ENCODE data around the gene JAKMIP2. TPM values are rescaled to one million over a fixed set of nuclear protein-coding genes. Genes with fewer than 3 reads are reported as not detected.

Gene JAKMIP2
- total and polyA plus RNA-seq, 10 of the 15 experiments (the other 5 are each of a cell fraction or from before 2014, with no cell fraction given), result 0.51 to 1.8 (median 0.89) TPM

DNA sequence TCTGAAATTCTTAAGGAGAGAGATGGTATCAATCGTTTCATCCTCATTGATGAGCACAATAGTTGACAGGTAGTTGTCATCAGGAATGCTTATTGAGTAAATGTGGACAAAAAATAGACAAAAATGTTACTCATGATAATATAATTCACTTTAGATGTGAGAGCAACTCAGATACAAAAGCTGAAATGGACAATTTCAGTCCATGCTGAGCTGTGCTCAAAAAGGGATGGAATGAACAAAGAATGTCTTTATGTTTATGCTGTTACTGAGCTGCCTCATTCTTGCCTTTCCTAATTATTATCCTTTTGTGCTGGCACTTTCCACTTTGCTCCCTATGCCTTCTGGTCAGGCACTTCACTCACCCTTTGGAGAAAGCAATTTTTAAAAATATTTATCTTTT is 49.5 kb downstream of the JAKMIP2 start:
- CTCF ChIA-PET, result no interaction called here
- H2AFZ ChIP-seq (ENCODE audit: control insufficient read depth, low read depth, low read length), result no peak overlapping the region
- in situ Hi-C loops (cut with MboI) (no loop called here), intact Hi-C loops (cut with micrococcal nuclease; ENCODE audit: unreplicated experiment) (no loop called here)
- H4K20me1 ChIP-seq (ENCODE audit: control insufficient read depth, insufficient read depth), result no peaks in the 10 kb centered on the region
- no peak overlapping the region for H3K9ac ChIP-seq (ENCODE audit: control insufficient read depth, insufficient read depth, low read length)
- DNase-seq (ENCODE audit: low read depth, low spot score), result no peak
- TF ChIP-seq ZNF622 (IDR thresholded peaks at IDR 0.05) (no peak), RAD21 (IDR thresholded peaks at IDR 0.05; ENCODE audit: insufficient read depth, low read depth, low read length) (no peak), SMAD5 (IDR thresholded peaks at IDR 0.05; ENCODE audit: low read depth) (no peak), CBX3 (IDR thresholded peaks at IDR 0.05; ENCODE audit: borderline replicate concordance, low read depth) (no peak), SP1 (IDR thresholded peaks at IDR 0.05; ENCODE audit: low read depth, low read length) (no peak), CEBPB (IDR thresholded peaks at IDR 0.05; ENCODE audit: borderline replicate concordance in 1 of 2, low read depth in 2 of 2, low read length in 2 of 2) (no peak)
- TF ChIP-seq, protein P1, sequence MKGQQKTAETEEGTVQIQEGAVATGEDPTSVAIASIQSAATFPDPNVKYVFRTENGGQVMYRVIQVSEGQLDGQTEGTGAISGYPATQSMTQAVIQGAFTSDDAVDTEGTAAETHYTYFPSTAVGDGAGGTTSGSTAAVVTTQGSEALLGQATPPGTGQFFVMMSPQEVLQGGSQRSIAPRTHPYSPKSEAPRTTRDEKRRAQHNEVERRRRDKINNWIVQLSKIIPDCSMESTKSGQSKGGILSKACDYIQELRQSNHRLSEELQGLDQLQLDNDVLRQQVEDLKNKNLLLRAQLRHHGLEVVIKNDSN (IDR thresholded peaks at IDR 0.05; ENCODE audit: borderline replicate concordance, extremely low read length, insufficient read depth, low read depth, low read length), result no peak
- no peak for FAIRE-seq
- no peaks in the 10 kb centered on the region for H3K9me3 ChIP-seq (replicated peaks; ENCODE audit: control insufficient read depth, insufficient read depth, low read length)
- POLR2A ChIA-PET, result no interaction called here
- no TSS peak for BruUV-seq (replicated peaks)
- RAD21 ChIA-PET (ENCODE audit: unreplicated experiment), result no interaction called here
- WGBS (ENCODE audit: insufficient coverage, insufficient replicate concordance, low lambda C conversion rate, missing lambda C conversion rate), result 35% methylated on average over 1 of the region's 1 CpG
- no peak for ATAC-seq
- no peaks in the 10 kb centered on the region for H3K79me2 ChIP-seq (ENCODE audit: control insufficient read depth, insufficient read depth, low read length)
- H3K4me1 ChIP-seq (ENCODE audit: control insufficient read depth, insufficient read depth, low read length), result no peaks in the 10 kb centered on the region
- SMC1A ChIA-PET (ENCODE audit: uncharacterized antibody, unreplicated experiment), result no interaction called here
- H3K36me3 ChIP-seq (ENCODE audit: control insufficient read depth in 2 of 2, insufficient read depth in 2 of 2, low read length in 1 of 2), result no peaks in the 10 kb centered on the region
- no peaks in the 10 kb centered on the region for H3K27me3 ChIP-seq (replicated peaks in 1 of 2; ENCODE audit: control insufficient read depth in 2 of 2, insufficient read depth in 2 of 2, low read length in 1 of 2)
- no peak overlapping the region for H3K4me3 ChIP-seq
- no peak overlapping the region for H3K27ac ChIP-seq (ENCODE audit: control insufficient read depth, insufficient read depth)
- no peak overlapping the region for H3K4me2 ChIP-seq (ENCODE audit: control insufficient read depth, insufficient read depth)

DNA sequence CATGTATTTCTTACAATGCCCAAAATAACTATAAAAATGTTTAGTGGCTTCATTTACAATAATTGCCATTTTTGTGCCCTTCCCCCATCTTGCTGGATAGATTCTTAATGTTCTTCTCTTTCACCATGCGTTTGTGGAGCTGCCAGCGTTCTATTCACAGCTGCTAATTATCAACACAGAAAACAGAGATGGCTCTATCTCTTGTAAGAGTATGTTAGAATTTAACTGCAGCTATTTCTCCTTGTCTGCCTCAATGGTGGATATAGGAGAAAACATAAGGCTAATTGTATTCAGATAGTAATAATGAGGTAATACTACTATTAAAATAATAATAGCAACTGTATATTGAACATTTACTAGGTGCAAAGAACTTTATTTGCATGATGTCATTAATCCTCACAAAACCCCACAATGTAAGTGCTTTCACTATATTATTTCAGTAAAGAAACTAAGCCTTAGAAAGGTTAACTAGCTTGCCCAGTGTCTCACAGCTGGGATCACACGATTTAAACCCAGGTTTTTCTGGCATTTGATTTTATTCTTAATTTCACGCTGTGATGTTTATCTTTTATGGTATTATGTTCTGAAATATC is 50.1 kb downstream of the JAKMIP2 start:
- ChIA-PET SMC1A (ENCODE audit: uncharacterized antibody, unreplicated experiment) (no interaction called here), CTCF (interaction anchor here (1.4 kb wide), 1 partner anchor 9 kb away, joined by 3 read pairs; no protein-coding TSS in a partner anchor), RAD21 (ENCODE audit: unreplicated experiment) (no interaction called here), POLR2A (no interaction called here)
- H4K20me1 ChIP-seq (ENCODE audit: control insufficient read depth, insufficient read depth), result no peaks in the 10 kb centered on the region
- no TSS peak for BruUV-seq (replicated peaks)
- DNase-seq (ENCODE audit: low read depth, low spot score) (no peak), FAIRE-seq (no peak), ATAC-seq (no peak)
- H3K4me3 ChIP-seq, result no peak overlapping the region
- H3K4me2 ChIP-seq (ENCODE audit: control insufficient read depth, insufficient read depth), result no peak overlapping the region
- no peak overlapping the region for H3K9ac ChIP-seq (ENCODE audit: control insufficient read depth, insufficient read depth, low read length)
- WGBS (ENCODE audit: insufficient coverage, insufficient replicate concordance, low lambda C conversion rate, missing lambda C conversion rate), result 15% methylated on average over 4 of the region's 4 CpGs
- in situ Hi-C loops (cut with MboI), result no loop called here
- no peaks in the 10 kb centered on the region for H3K4me1 ChIP-seq (ENCODE audit: control insufficient read depth, insufficient read depth, low read length)
- H3K27ac ChIP-seq (ENCODE audit: control insufficient read depth, insufficient read depth), result no peak overlapping the region
- H3K79me2 ChIP-seq (ENCODE audit: control insufficient read depth, insufficient read depth, low read length), result no peaks in the 10 kb centered on the region
- intact Hi-C loops (cut with micrococcal nuclease; ENCODE audit: unreplicated experiment), result no loop called here
- H3K36me3 ChIP-seq (ENCODE audit: control insufficient read depth in 2 of 2, insufficient read depth in 2 of 2, low read length in 1 of 2), result no peaks in the 10 kb centered on the region
- H3K27me3 ChIP-seq (replicated peaks in 1 of 2; ENCODE audit: control insufficient read depth in 2 of 2, insufficient read depth in 2 of 2, low read length in 1 of 2), result no peaks in the 10 kb centered on the region
- H3K9me3 ChIP-seq (replicated peaks; ENCODE audit: control insufficient read depth, insufficient read depth, low read length), result no peaks in the 10 kb centered on the region
- H2AFZ ChIP-seq (ENCODE audit: control insufficient read depth, low read depth, low read length), result no peak overlapping the region
- no peak for TF ChIP-seq RB1 (IDR thresholded peaks at IDR 0.05; ENCODE audit: borderline replicate concordance)
- TF ChIP-seq NR2C1 (IDR thresholded peaks at IDR 0.05), result no peak
- TF ChIP-seq, protein P2, sequence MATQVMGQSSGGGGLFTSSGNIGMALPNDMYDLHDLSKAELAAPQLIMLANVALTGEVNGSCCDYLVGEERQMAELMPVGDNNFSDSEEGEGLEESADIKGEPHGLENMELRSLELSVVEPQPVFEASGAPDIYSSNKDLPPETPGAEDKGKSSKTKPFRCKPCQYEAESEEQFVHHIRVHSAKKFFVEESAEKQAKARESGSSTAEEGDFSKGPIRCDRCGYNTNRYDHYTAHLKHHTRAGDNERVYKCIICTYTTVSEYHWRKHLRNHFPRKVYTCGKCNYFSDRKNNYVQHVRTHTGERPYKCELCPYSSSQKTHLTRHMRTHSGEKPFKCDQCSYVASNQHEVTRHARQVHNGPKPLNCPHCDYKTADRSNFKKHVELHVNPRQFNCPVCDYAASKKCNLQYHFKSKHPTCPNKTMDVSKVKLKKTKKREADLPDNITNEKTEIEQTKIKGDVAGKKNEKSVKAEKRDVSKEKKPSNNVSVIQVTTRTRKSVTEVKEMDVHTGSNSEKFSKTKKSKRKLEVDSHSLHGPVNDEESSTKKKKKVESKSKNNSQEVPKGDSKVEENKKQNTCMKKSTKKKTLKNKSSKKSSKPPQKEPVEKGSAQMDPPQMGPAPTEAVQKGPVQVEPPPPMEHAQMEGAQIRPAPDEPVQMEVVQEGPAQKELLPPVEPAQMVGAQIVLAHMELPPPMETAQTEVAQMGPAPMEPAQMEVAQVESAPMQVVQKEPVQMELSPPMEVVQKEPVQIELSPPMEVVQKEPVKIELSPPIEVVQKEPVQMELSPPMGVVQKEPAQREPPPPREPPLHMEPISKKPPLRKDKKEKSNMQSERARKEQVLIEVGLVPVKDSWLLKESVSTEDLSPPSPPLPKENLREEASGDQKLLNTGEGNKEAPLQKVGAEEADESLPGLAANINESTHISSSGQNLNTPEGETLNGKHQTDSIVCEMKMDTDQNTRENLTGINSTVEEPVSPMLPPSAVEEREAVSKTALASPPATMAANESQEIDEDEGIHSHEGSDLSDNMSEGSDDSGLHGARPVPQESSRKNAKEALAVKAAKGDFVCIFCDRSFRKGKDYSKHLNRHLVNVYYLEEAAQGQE (IDR thresholded peaks at IDR 0.05; ENCODE audit: low read depth, low read length), result no peak
- no peak for TF ChIP-seq MXI1 (IDR thresholded peaks at IDR 0.05; ENCODE audit: low read depth, low read length)
- no peak for TF ChIP-seq BACH1 (IDR thresholded peaks at IDR 0.05; ENCODE audit: borderline replicate concordance)
- no peak for TF ChIP-seq HDAC2 (IDR thresholded peaks at IDR 0.05)
- no peak for TF ChIP-seq YY1 (IDR thresholded peaks at IDR 0.05; ENCODE audit: low read depth, low read length)
- no peak for TF ChIP-seq RELA (IDR thresholded peaks at IDR 0.05; ENCODE audit: borderline replicate concordance, partially characterized antibody)
- no peak for TF ChIP-seq SMAD1 (IDR thresholded peaks at IDR 0.05; ENCODE audit: low read depth, partially characterized antibody)

Data from GM12878 (cell line).